GM23338 (cell line): ENCODE measurements around the gene IGBP1. TPM values are rescaled to one million over a fixed set of nuclear protein-coding genes. Genes with fewer than 3 reads are reported as not detected.

Experiments
- ATAC-seq: fragments of 200-7000 bp; cut with Tn5 transposase; 3 replicates; pipeline ENCODE4 v1.9.1; 2020
- DNase-seq: peaks from one replicate; pipeline ENCODE4 v3.0.0-alpha.2; 2015; ENCODE audit warnings: low spot score
- H2AFZ ChIP-seq: fragments of 200-600 bp; sonication (generic); 2 replicates; pipeline ENCODE4 v1.8.0; 2016; ENCODE audit warnings: antibody characterized with exemption, mild to moderate bottlenecking, moderate library complexity
- H3F3A ChIP-seq: fragments of 200-600 bp; sonication (generic); replicated peaks from 2 replicates; pipeline ENCODE4 v1.8.0; 2017; ENCODE audit warnings: antibody characterized with exemption, mixed run types, low read depth
- H3K27ac ChIP-seq: fragments of 200-600 bp; sonication (generic); 2 replicates; pipeline ENCODE4 v1.6.1; 2016; ENCODE audit warnings: low read depth
- H3K27me3 ChIP-seq: fragments of 200-600 bp; sonication (generic); 2 replicates; pipeline ENCODE4 v1.8.0; 2016; ENCODE audit warnings: mild to moderate bottlenecking, mixed run types, moderate library complexity; ENCODE audit not compliant: insufficient read depth
- H3K36me3 ChIP-seq: fragments of 200-600 bp; sonication (generic); 2 replicates; pipeline ENCODE4 v1.8.0; 2016; ENCODE audit warnings: mild to moderate bottlenecking; ENCODE audit not compliant: insufficient read depth
- H3K4me1 ChIP-seq: fragments of 200-600 bp; sonication (generic); 2 replicates; pipeline ENCODE4 v1.8.0; 2016; ENCODE audit warnings: mild to moderate bottlenecking, moderate library complexity; ENCODE audit not compliant: insufficient read depth
- H3K4me2 ChIP-seq: fragments of 200-600 bp; sonication (generic); 2 replicates; pipeline ENCODE4 v1.7.1; 2017; ENCODE audit warnings: mixed run types
- H3K4me3 ChIP-seq: fragments of 200-600 bp; sonication (generic); 2 replicates; pipeline ENCODE4 v1.6.1; 2016; ENCODE audit warnings: mixed run types
- H3K79me2 ChIP-seq: fragments of 200-600 bp; sonication (generic); replicated peaks from 2 replicates; pipeline ENCODE4 v1.8.0; 2017; ENCODE audit warnings: mild to moderate bottlenecking; ENCODE audit not compliant: insufficient read depth
- H3K9me2 ChIP-seq: fragments of 200-600 bp; sonication (generic); 2 replicates; pipeline ENCODE4 v1.8.0; 2017; ENCODE audit not compliant: insufficient read depth
- H4K20me1 ChIP-seq: fragments of 200-600 bp; sonication (generic); replicated peaks from 2 replicates; pipeline ENCODE4 v1.8.0; 2017; ENCODE audit warnings: mild to moderate bottlenecking; ENCODE audit not compliant: insufficient read depth
- H3K27ac Mint-ChIP-seq: 2 replicates; pipeline ENCODE4 v1.8.0; 2020; ENCODE audit warnings: inconsistent platforms, mild to moderate bottlenecking, moderate library complexity, mixed read lengths
- H3K27me3 Mint-ChIP-seq: 3 replicates; pipeline ENCODE4 v1.8.0; 2022; ENCODE audit warnings: low read depth, mild to moderate bottlenecking, moderate library complexity, mixed read lengths, inconsistent platforms; ENCODE audit not compliant: insufficient read depth, poor library complexity
- H3K36me3 Mint-ChIP-seq: 3 replicates; pipeline ENCODE4 v1.8.0; 2021; ENCODE audit warnings: low read depth, mild to moderate bottlenecking, inconsistent platforms, moderate library complexity, mixed read lengths
- H3K4me1 Mint-ChIP-seq: 3 replicates; pipeline ENCODE4 v1.8.0; 2020; ENCODE audit warnings: mild to moderate bottlenecking, inconsistent platforms, mixed read lengths
- H3K4me3 Mint-ChIP-seq: 3 replicates; pipeline ENCODE4 v1.8.0; 2021; ENCODE audit warnings: moderate library complexity, mild to moderate bottlenecking, inconsistent platforms, mixed read lengths
- H3K9me3 Mint-ChIP-seq: 3 replicates; pipeline ENCODE4 v1.8.0; 2020; ENCODE audit warnings: moderate library complexity, mild to moderate bottlenecking, inconsistent platforms, mixed read lengths
- CREB1 ChIP-seq: fragments of 250-450 bp; sonication (Bioruptor Pico); IDR thresholded peaks from 2 replicates; pipeline ENCODE4 v1.5.0; 2020; ENCODE audit warnings: low read depth, mild to moderate bottlenecking, moderate library complexity
- ETS1 ChIP-seq: IDR thresholded peaks from 2 replicates; pipeline ENCODE4 v1.6.1; 2016; ENCODE audit warnings: antibody characterized with exemption
- EZH2 ChIP-seq: fragments of 200-600 bp; sonication (generic); IDR thresholded peaks from one replicate; pipeline ENCODE4 v1.8.0; 2017; ENCODE audit warnings: antibody characterized with exemption, mild to moderate bottlenecking, low read depth; ENCODE audit not compliant: unreplicated experiment
- NANOG ChIP-seq: IDR thresholded peaks from 2 replicates; pipeline ENCODE4 v1.6.1; 2016; ENCODE audit warnings: antibody characterized with exemption, borderline replicate concordance
- POLR2AphosphoS5 ChIP-seq: IDR thresholded peaks from 2 replicates; pipeline ENCODE4 v1.6.1; 2016; ENCODE audit warnings: antibody characterized with exemption, low read depth
- REST ChIP-seq: IDR thresholded peaks from one replicate; pipeline ENCODE4 v1.6.1; 2018; ENCODE audit warnings: antibody characterized with exemption; ENCODE audit not compliant: unreplicated experiment
- ZNF114 ChIP-seq: fragments of 250-450 bp; sonication (Bioruptor Pico); IDR thresholded peaks from 2 replicates; pipeline ENCODE4 v1.5.0; 2020; ENCODE audit warnings: mild to moderate bottlenecking, moderate library complexity
- ZNF462 ChIP-seq: fragments of 250-450 bp; sonication (Bioruptor Pico); IDR thresholded peaks from 2 replicates; pipeline ENCODE4 v1.5.0; 2020; ENCODE audit warnings: mild to moderate bottlenecking, moderate library complexity
- polyA plus RNA-seq: library from polyadenylated mRNA; unstranded; fragments of >200 nt; fragmentation: Nextera tagmentation; extraction: Ambion mirVana; gene quantifications from 2 replicates; pipeline ENCODE4 v1.2.1, GENCODE V29; 2016
- total RNA-seq: library from RNA; depleted of rRNA; stranded (reverse); fragments of >200 nt; shearing (Covaris generic); gene quantifications from 2 replicates; pipeline ENCODE4 v1.2.3, GENCODE V29; 2014

The IGBP1 gene
- total and polyA plus RNA-seq, 2 experiments from 2014 or later = 36.8 to 38.5 TPM

GRCh38 chrX:70201732-70202131, 68.5 kb downstream of the IGBP1 start:
- Mint-ChIP-seq H3K27ac (no peak overlapping the region), H3K4me1 (peaks cover 2% of the 10 kb centered on the region; the same call in 1 of the 3 replicates), H3K9me3 (no peaks in the 10 kb centered on the region), H3K27me3 (no peaks in the 10 kb centered on the region), H3K36me3 (no peaks in the 10 kb centered on the region), H3K4me3 (no peak overlapping the region)
- Histone ChIP-seq H2AFZ (no peak overlapping the region), H3K9me2 (no peaks in the 10 kb centered on the region), H3K4me3 (no peak overlapping the region), H3K36me3 (no peaks in the 10 kb centered on the region), H3K27me3 (no peaks in the 10 kb centered on the region), H3K4me1 (no peaks in the 10 kb centered on the region), H3K27ac (no peak overlapping the region), H3K79me2 (no peaks in the 10 kb centered on the region), H3F3A (no peaks in the 10 kb centered on the region), H4K20me1 (no peaks in the 10 kb centered on the region), H3K4me2 (no peak overlapping the region)
- ATAC-seq = no peak
- DNase-seq = no peak
- TF ChIP-seq POLR2AphosphoS5 (no peak), EZH2 (no peak), REST (no peak)

- Mint-ChIP-seq H3K4me1 (no peaks in the 10 kb centered on the region), H3K36me3 (no peaks in the 10 kb centered on the region), H3K4me3 (no peak overlapping the region), H3K27ac (no peak overlapping the region), H3K27me3 (no peaks in the 10 kb centered on the region), H3K9me3 (peaks cover 4% of the 10 kb centered on the region; the same call in 2 of the 3 replicates)
- Histone ChIP-seq H3K4me2 (no peak overlapping the region), H3K27ac (no peak overlapping the region), H3K4me1 (no peaks in the 10 kb centered on the region), H3K79me2 (no peaks in the 10 kb centered on the region), H3K4me3 (no peak overlapping the region), H3K27me3 (no peaks in the 10 kb centered on the region), H3K36me3 (no peaks in the 10 kb centered on the region), H3F3A (no peaks in the 10 kb centered on the region), H3K9me2 (no peaks in the 10 kb centered on the region), H4K20me1 (no peaks in the 10 kb centered on the region), H2AFZ (no peak overlapping the region)
- no peak for ATAC-seq
- DNase-seq = no peak
- TF ChIP-seq ZNF462 (CRISPR knock-in tag) (no peak), POLR2AphosphoS5 (no peak), CREB1 (no peak), ZNF114 (no peak), NANOG (no peak), ETS1 (no peak)
Measured at GRCh38 chrX:70208479-70208878, 75.2 kb downstream of the IGBP1 start.
